ENCODE measurements around the gene SMG6.

DNA sequence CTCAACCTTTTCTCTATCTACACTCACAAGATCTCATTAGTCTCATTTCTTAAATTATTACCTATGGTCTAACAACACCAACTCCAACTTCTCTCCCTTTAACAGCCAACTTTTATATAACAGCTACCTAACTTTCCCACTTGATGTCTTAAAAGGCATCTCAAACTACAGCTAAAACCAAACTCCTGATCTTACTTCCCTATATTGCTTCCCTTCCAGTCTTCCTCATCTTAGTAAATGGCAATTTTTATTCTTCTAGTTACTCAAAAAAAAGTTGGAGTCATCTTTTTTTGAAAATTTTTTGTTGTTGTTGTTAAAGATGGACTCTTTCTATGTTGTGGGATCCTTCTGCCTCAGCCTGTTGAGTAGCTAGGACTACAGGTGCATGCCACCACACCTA, 15.5 kb upstream of the SMG6 start:
- TF ChIP-seq, protein P1, sequence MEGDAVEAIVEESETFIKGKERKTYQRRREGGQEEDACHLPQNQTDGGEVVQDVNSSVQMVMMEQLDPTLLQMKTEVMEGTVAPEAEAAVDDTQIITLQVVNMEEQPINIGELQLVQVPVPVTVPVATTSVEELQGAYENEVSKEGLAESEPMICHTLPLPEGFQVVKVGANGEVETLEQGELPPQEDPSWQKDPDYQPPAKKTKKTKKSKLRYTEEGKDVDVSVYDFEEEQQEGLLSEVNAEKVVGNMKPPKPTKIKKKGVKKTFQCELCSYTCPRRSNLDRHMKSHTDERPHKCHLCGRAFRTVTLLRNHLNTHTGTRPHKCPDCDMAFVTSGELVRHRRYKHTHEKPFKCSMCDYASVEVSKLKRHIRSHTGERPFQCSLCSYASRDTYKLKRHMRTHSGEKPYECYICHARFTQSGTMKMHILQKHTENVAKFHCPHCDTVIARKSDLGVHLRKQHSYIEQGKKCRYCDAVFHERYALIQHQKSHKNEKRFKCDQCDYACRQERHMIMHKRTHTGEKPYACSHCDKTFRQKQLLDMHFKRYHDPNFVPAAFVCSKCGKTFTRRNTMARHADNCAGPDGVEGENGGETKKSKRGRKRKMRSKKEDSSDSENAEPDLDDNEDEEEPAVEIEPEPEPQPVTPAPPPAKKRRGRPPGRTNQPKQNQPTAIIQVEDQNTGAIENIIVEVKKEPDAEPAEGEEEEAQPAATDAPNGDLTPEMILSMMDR (IDR thresholded peaks at IDR 0.05; ENCODE audit: control extremely low read depth in 1 of 3, insufficient read depth in 1 of 3, low read depth in 1 of 3, low read length in 3 of 3), result no peak
- no peak for TF ChIP-seq POLR2A (IDR thresholded peaks at IDR 0.05; ENCODE audit: control extremely low read depth in 1 of 2, low read depth in 2 of 2, low read length in 2 of 2)
- no peak for TF ChIP-seq RFX5 (IDR thresholded peaks at IDR 0.05; ENCODE audit: borderline replicate concordance, low read depth, low read length)
- TF ChIP-seq POU5F1 (IDR thresholded peaks at IDR 0.05; ENCODE audit: low read depth, low read length), result no peak
- no peak for TF ChIP-seq HDAC6 (IDR thresholded peaks at IDR 0.05; ENCODE audit: low read depth, low read length)
- no peak for TF ChIP-seq POLR2AphosphoS5 (IDR thresholded peaks at IDR 0.05; ENCODE audit: low read depth, low read length)
